Tongue (tissue), 2 donors: ENCODE results near the gene KCNJ11. TPM values are rescaled to one million over a fixed set of nuclear protein-coding genes. Genes with fewer than 3 reads are reported as not detected.

Source experiments
- DNase-seq: peaks from one replicate; pipeline ENCODE4 v3.0.0-alpha.2; 2015
- total RNA-seq: library from RNA; depleted of rRNA; stranded (reverse); fragments of >200 nt; gene quantifications from one replicate; pipeline ENCODE4 v1.2.3, GENCODE V29; 2014

Gene KCNJ11
- total RNA-seq, 1 donor from 2014 or later = 28.6 TPM

- DNase-seq = no peak
These were observed 22.0 kb downstream of the KCNJ11 start for GRCh38 chr11:17366495-17366894.

- DNase-seq = peak; percentile 79
These were observed 33.9 kb downstream of the KCNJ11 start for GRCh38 chr11:17354601-17354991.

- no peak for DNase-seq
These were observed 34.4 kb downstream of the KCNJ11 start for GRCh38 chr11:17353821-17354600.

- peak; percentile 83 for DNase-seq
These were observed 35.3 kb downstream of the KCNJ11 start for GRCh38 chr11:17352950-17353820.

GRCh38 chr11:17351510-17352176 lies 36.8 kb downstream of the KCNJ11 start, which contains the start of gene NCR3LG1:
NCR3LG1 (plus strand) TSS chr11:17351800; CDS start chr11:17351970, 170 bp downstream.
- peak; percentile 50 for DNase-seq

GRCh38 chr11:17351172-17351509 lies 37.3 kb downstream of the KCNJ11 start:
- DNase-seq = no peak

GRCh38 chr11:17350455-17351171 lies 37.8 kb downstream of the KCNJ11 start:
- DNase-seq = no peak

GRCh38 chr11:17347676-17348075 lies 40.8 kb downstream of the KCNJ11 start:
- DNase-seq = no peak

GRCh38 chr11:17343907-17344306 lies 44.6 kb downstream of the KCNJ11 start:
- no peak for DNase-seq

- DNase-seq = no peak
These were observed 45.2 kb downstream of the KCNJ11 start for GRCh38 chr11:17343257-17343656.

Other genes with a start within 250 kb of the KCNJ11 start
- gene PIK3C2A, start 180.7 kb downstream of the KCNJ11 start, total RNA-seq = 60.8 TPM
- 54.2 TPM for gene NUCB2, start 111.9 kb downstream of the KCNJ11 start, total RNA-seq
- 1.0 TPM for gene NCR3LG1, start 36.9 kb downstream of the KCNJ11 start, total RNA-seq
- gene ABCC8, start 88.2 kb upstream of the KCNJ11 start, total RNA-seq = 7.8 TPM
- 4.3 TPM for gene USH1C, start 155.8 kb upstream of the KCNJ11 start, total RNA-seq
- gene OTOG, start 158.6 kb upstream of the KCNJ11 start, total RNA-seq = under 0.01 TPM